ENCODE measurements around the gene ADIPOQ. TPM values are rescaled to one million over a fixed set of nuclear protein-coding genes. Genes with fewer than 3 reads are reported as not detected.

ADIPOQ gene
- total RNA-seq, 4 donors from 2014 or later: 0.17 to 0.84 (median 0.49) TPM

Other genes with a start within 250 kb of the ADIPOQ start
- gene AHSG, start 229.7 kb upstream of the ADIPOQ start, total RNA-seq: not detected
- not detected for gene FETUB, start 202.3 kb upstream of the ADIPOQ start, total RNA-seq
- gene HRG, start 176.7 kb upstream of the ADIPOQ start, total RNA-seq: not detected
- gene KNG1, start 125.4 kb upstream of the ADIPOQ start, total RNA-seq: not detected
- 100 to 1,000 TPM; 312 to 516 (median 413) TPM for gene EIF4A2, start 59.1 kb upstream of the ADIPOQ start, total RNA-seq
- gene RFC4, start 36.2 kb upstream of the ADIPOQ start, total RNA-seq: 10 to 100 TPM; 12.1 to 12.9 (median 12.5) TPM
- 10 to 100 TPM; 15.4 to 29.6 (median 24.4) TPM for gene ST6GAL1, start 87.8 kb downstream of the ADIPOQ start, total RNA-seq

Measured in esophagus muscularis mucosa (tissue), 4 donors.